Measurements from ENCODE around the gene WDR74. TPM values are rescaled to one million over a fixed set of nuclear protein-coding genes. Genes with fewer than 3 reads are reported as not detected.

The WDR74 gene
- total and polyA plus RNA-seq, 2 of the 13 experiments (the other 11 are each of a cell fraction or from before 2014, with no cell fraction given), result 77.0 to 83.3 TPM

GRCh38 chr11:62841361-62842170, 2.2 kb upstream of the WDR74 start (continued):
- no peak for TF ChIP-seq FOSL1 (CRISPR knock-in tag; IDR thresholded peaks at IDR 0.05; ENCODE audit: borderline replicate concordance)
- no peak for TF ChIP-seq TERF1 (CRISPR knock-in tag; IDR thresholded peaks at IDR 0.05)
- TF ChIP-seq MYNN (CRISPR knock-in tag; IDR thresholded peaks at IDR 0.05; ENCODE audit: low read depth), result peak; percentile 93; the same call in 1 of the 2 replicates
- no peak; the same call in 1 of the 2 replicates for TF ChIP-seq TARDBP (CRISPR knock-in tag; IDR thresholded peaks at IDR 0.05)
- TF ChIP-seq GABPB1 (CRISPR knock-in tag; IDR thresholded peaks at IDR 0.05), result no peak
- TF ChIP-seq MTA1 (CRISPR knock-in tag; IDR thresholded peaks at IDR 0.05; ENCODE audit: borderline replicate concordance), result no peak
- TF ChIP-seq ZNF614 (CRISPR knock-in tag; IDR thresholded peaks at IDR 0.05; ENCODE audit: borderline replicate concordance), result peak; percentile 98
- TF ChIP-seq KDM5A (IDR thresholded peaks at IDR 0.05; ENCODE audit: borderline replicate concordance, low read length), result no peak; the same call in 1 of the 2 replicates
- TF ChIP-seq ZNF576 (CRISPR knock-in tag; IDR thresholded peaks at IDR 0.05), result no peak
- peak; percentile 57; the same call in 1 of the 2 replicates for TF ChIP-seq HNF1A (IDR thresholded peaks at IDR 0.05; ENCODE audit: low read depth)
- TF ChIP-seq HNF1A (CRISPR knock-in tag; IDR thresholded peaks at IDR 0.05; ENCODE audit: borderline replicate concordance), result peak; percentile 73; the same call in 1 of the 2 replicates
- peak; percentile 82; the same call in 1 of the 2 replicates for TF ChIP-seq TBP (CRISPR knock-in tag; IDR thresholded peaks at IDR 0.05)
- TF ChIP-seq ZKSCAN1 (IDR thresholded peaks at IDR 0.05; ENCODE audit: low read length), result peak; percentile 71; the same call in 1 of the 2 replicates
- TF ChIP-seq NCOR1 (IDR thresholded peaks at IDR 0.05; ENCODE audit: borderline replicate concordance, low read length), result 0 out of 2 replicates have a peak, but pooled peaks have one; percentile 34
- no peak for TF ChIP-seq ZFX (CRISPR knock-in tag; IDR thresholded peaks at IDR 0.05; ENCODE audit: low read depth)
- 0 out of 2 replicates have a peak, but pooled peaks have one; percentile 39 for TF ChIP-seq HNF1B (CRISPR knock-in tag; IDR thresholded peaks at IDR 0.05)
- peak; percentile 92 for TF ChIP-seq HOXD1 (CRISPR knock-in tag; IDR thresholded peaks at IDR 0.05)
- TF ChIP-seq HOXA5 (CRISPR knock-in tag; IDR thresholded peaks at IDR 0.05), result peak; percentile 97
- TF ChIP-seq ZNF724P (CRISPR knock-in tag; IDR thresholded peaks at IDR 0.05; ENCODE audit: borderline replicate concordance), result peak; percentile 63; the same call in 1 of the 2 replicates
- TF ChIP-seq ZSCAN12 (CRISPR knock-in tag; IDR thresholded peaks at IDR 0.05), result peak; percentile 75; the same call in 1 of the 2 replicates
- TF ChIP-seq ZNF552 (CRISPR knock-in tag; IDR thresholded peaks at IDR 0.05; ENCODE audit: borderline replicate concordance), result 0 out of 2 replicates have a peak, but pooled peaks have one; percentile 52
- TF ChIP-seq TRIM24 (CRISPR knock-in tag; IDR thresholded peaks at IDR 0.05), result no peak

All from HepG2 (cell line).